Esophagus muscularis mucosa (tissue), 4 donors: ENCODE results near the gene MRPL51. TPM values are rescaled to one million over a fixed set of nuclear protein-coding genes. Genes with fewer than 3 reads are reported as not detected.

Source experiments
- DNase-seq: peaks from one replicate; pipeline ENCODE4 v3.0.0-alpha.2; 2017; ENCODE audit errors: extremely low spot score
- H3K27ac ChIP-seq, 4 donors: fragments of 200-600 bp; sonication (generic); replicated peaks in 1 of 4; 1 replicate in 3 of 4; 2 replicates in 1 of 4; pipeline ENCODE4 v1.5.1; 2016 to 2019; ENCODE audit warnings: mild to moderate bottlenecking in 1 of 4
- H3K27me3 ChIP-seq, 4 donors: fragments of 200-600 bp; sonication (generic); one replicate each; pipeline versions ENCODE4 v1.5.1 to v1.6.0; 2016 to 2019
- H3K36me3 ChIP-seq, 4 donors: fragments of 200-600 bp; sonication (generic); one replicate each; pipeline ENCODE4 v1.5.1; 2016 to 2019
- H3K4me1 ChIP-seq, 4 donors: fragments of 200-600 bp; sonication (generic); one replicate each; pipeline ENCODE4 v1.5.1; 2016 to 2019
- H3K4me3 ChIP-seq, 4 donors: fragments of 200-600 bp; sonication (generic); 1 replicate in 2 of 4; 2 replicates in 2 of 4; pipeline ENCODE4 v1.5.1; 2016 to 2019; ENCODE audit warnings: mild to moderate bottlenecking in 4 of 4, moderate library complexity in 1 of 4
- H3K9me3 ChIP-seq, 4 donors: fragments of 200-600 bp; sonication (generic); 1 replicate in 3 of 4; 2 replicates in 1 of 4; pipeline ENCODE4 v1.5.1; 2016 to 2019
- CTCF ChIP-seq, 3 experiments: fragments of 200-600 bp in 2 of 3; fragments of 450-650 bp in 1 of 3; sonication (generic) in 2 of 3; IDR thresholded peaks; one replicate each; pipeline ENCODE4 v1.5.1; 2017 to 2019; ENCODE audit warnings: antibody characterized with exemption in 3 of 3, mild to moderate bottlenecking in 2 of 3, moderate library complexity in 1 of 3
- EP300 ChIP-seq: sonication (generic); formaldehyde crosslinking; IDR thresholded peaks from one replicate; pipeline ENCODE4 v1.6.1; 2017; ENCODE audit warnings: antibody characterized with exemption
- POLR2A ChIP-seq: fragments of 450-650 bp; IDR thresholded peaks from one replicate; pipeline ENCODE4 v1.6.1; 2017; ENCODE audit warnings: antibody characterized with exemption, moderate library complexity, mild to moderate bottlenecking, low read depth
- POLR2AphosphoS5 ChIP-seq, 2 donors: sonication (generic); formaldehyde crosslinking; IDR thresholded peaks; one replicate each; pipeline ENCODE4 v1.6.1; 2017; ENCODE audit warnings: antibody characterized with exemption in 2 of 2
- WGBS: methylation state at CpG from one replicate; pipeline ENCODE4 v1.1.5; 2018; 5-methylcytosine and 5-hydroxymethylcytosine counted together
- intact Hi-C: fragments of 100-400 bp; cut with DNase I; formaldehyde crosslinking; loops from one replicate; pipeline ENCODE4 v1.15.1; 2023
- total RNA-seq, 4 donors: library from RNA; depleted of rRNA; stranded (reverse); fragments of >200 nt; gene quantifications; one replicate each; pipeline versions ENCODE4 v1.1.0 to v1.2.1, GENCODE V29; 2016

MRPL51 gene
- total RNA-seq, 4 donors from 2014 or later = 62.3 to 105 (median 81.3) TPM

- no peak for TF ChIP-seq POLR2A
- no peak for TF ChIP-seq CTCF (IDR thresholded peaks at IDR 0.05)
- TF ChIP-seq EP300 = no peak
- TF ChIP-seq POLR2AphosphoS5 (IDR thresholded peaks at IDR 0.05) = no peak
- H3K27me3 ChIP-seq = no peaks in the 10 kb centered on the region
- peak overlapping the region; percentile 4 to 52 (median 17) for H3K27ac ChIP-seq
- DNase-seq = no peak
- intact Hi-C loops = loop anchor here (2.0 to 5.0 kb wide), 2 partner anchors 43 to 129 kb away; no protein-coding TSS in a partner anchor
- H3K4me1 ChIP-seq = peaks cover 22 to 71% (median 60%) of the 10 kb centered on the region in 4 donors
- no peaks in the 10 kb centered on the region for H3K9me3 ChIP-seq
- no peak overlapping the region for H3K4me3 ChIP-seq
- WGBS = 88% methylated on average over 5 of the region's 5 CpGs
- H3K36me3 ChIP-seq = peaks cover 26 to 60% (median 49%) of the 10 kb centered on the region in 4 donors
These were observed 26.9 kb downstream of the MRPL51 start for GRCh38 chr12:6466184-6466573.

GRCh38 chr12:6465467-6466183 is 27.4 kb downstream of the MRPL51 start:
- Histone ChIP-seq H3K27ac (peak overlapping the region; percentile 12 to 52 (median 32)), H3K36me3 (peaks cover 27 to 65% (median 55%) of the 10 kb centered on the region in 4 donors), H3K27me3 (no peaks in the 10 kb centered on the region), H3K9me3 (no peaks in the 10 kb centered on the region), H3K4me1 (peaks cover 26 to 73% (median 61%) of the 10 kb centered on the region in 4 donors), H3K4me3 (no peak overlapping the region)
- TF ChIP-seq POLR2AphosphoS5 (IDR thresholded peaks at IDR 0.05) = peak; percentile 33 to 36
- TF ChIP-seq CTCF (IDR thresholded peaks at IDR 0.05) = peak; percentile 84 to 97 (median 89)
- TF ChIP-seq POLR2A = no peak
- no peak for TF ChIP-seq EP300
- 30% methylated on average over 6 of the region's 6 CpGs for WGBS
- no peak for DNase-seq
- intact Hi-C loops = loop anchor here (2.0 to 5.0 kb wide), 2 partner anchors 43 to 128 kb away; no protein-coding TSS in a partner anchor

- Histone ChIP-seq H3K27me3 (no peaks in the 10 kb centered on the region), H3K4me1 (peaks cover 26 to 66% (median 56%) of the 10 kb centered on the region in 4 donors), H3K27ac (peak overlapping the region; percentile 15 to 57 (median 44)), H3K4me3 (no peak overlapping the region), H3K36me3 (peaks cover 31 to 76% (median 66%) of the 10 kb centered on the region in 4 donors), H3K9me3 (no peaks in the 10 kb centered on the region)
- DNase-seq = no peak
- WGBS = 91% methylated on average over 8 of the region's 8 CpGs
- intact Hi-C loops = loop anchor here (5.0 kb wide), 1 partner anchor 137 kb away; no protein-coding TSS in a partner anchor
- TF ChIP-seq POLR2AphosphoS5 (IDR thresholded peaks at IDR 0.05) = no peak
- TF ChIP-seq POLR2A = no peak
- TF ChIP-seq EP300 = no peak
- no peak for TF ChIP-seq CTCF (IDR thresholded peaks at IDR 0.05)
These were observed 28.5 kb downstream of the MRPL51 start for GRCh38 chr12:6464531-6464930.

- 74% methylated on average over 6 of the region's 6 CpGs for WGBS
- H3K36me3 ChIP-seq = peaks cover 36 to 83% (median 73%) of the 10 kb centered on the region in 4 donors
These were observed 29.2 kb downstream of the MRPL51 start for GRCh38 chr12:6463858-6464257.

More at GRCh38 chr12:6463858-6464257, 29.2 kb downstream of the MRPL51 start:
- peak overlapping the region; percentile 28 to 57 (median 40) for H3K27ac ChIP-seq
- no peak for DNase-seq
- intact Hi-C loops = loop anchor here (5.0 kb wide), 1 partner anchor 137 kb away; no protein-coding TSS in a partner anchor
- no peaks in the 10 kb centered on the region for H3K27me3 ChIP-seq
- no peak overlapping the region for H3K4me3 ChIP-seq
- H3K4me1 ChIP-seq = peaks cover 20 to 60% (median 49%) of the 10 kb centered on the region in 4 donors
- H3K9me3 ChIP-seq = no peaks in the 10 kb centered on the region
- no peak for TF ChIP-seq POLR2AphosphoS5 (IDR thresholded peaks at IDR 0.05)
- no peak for TF ChIP-seq POLR2A
- TF ChIP-seq CTCF (IDR thresholded peaks at IDR 0.05) = no peak
- TF ChIP-seq EP300 = no peak
